D721Med (cell line): ENCODE measurements around the gene RGS2.
A peak's percentile ranks its signal among the peaks of the same experiment; 100 is the strongest.

Source experiments
- DNase-seq: peaks from one replicate; pipeline ENCODE4 v3.0.0; 2011; ENCODE audit warnings: low spot score; ENCODE audit not compliant: insufficient read length
- FAIRE-seq: peaks from 2 replicates; lab custom pipeline; 2011; peaks lifted over from hg19 to GRCh38; lab: Jason Lieb, UNC
- TF ChIP-seq, protein P1 (sequence below): IDR thresholded peaks from 2 replicates; pipeline ENCODE4 v1.5.1; 2012; ENCODE audit warnings: mild to moderate bottlenecking, control low read depth; ENCODE audit not compliant: insufficient read depth; ENCODE audit errors: missing control alignments

RGS2 gene, protein sequence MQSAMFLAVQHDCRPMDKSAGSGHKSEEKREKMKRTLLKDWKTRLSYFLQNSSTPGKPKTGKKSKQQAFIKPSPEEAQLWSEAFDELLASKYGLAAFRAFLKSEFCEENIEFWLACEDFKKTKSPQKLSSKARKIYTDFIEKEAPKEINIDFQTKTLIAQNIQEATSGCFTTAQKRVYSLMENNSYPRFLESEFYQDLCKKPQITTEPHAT

GRCh38 chr1:192808518-192809306 is at the start of gene RGS2:
Gene RGS2, plus strand, starts transcription at chr1:192809039. Its CDS starts 33 bp downstream, at chr1:192809072.
- FAIRE-seq, result no peak
- TF ChIP-seq, protein P1, sequence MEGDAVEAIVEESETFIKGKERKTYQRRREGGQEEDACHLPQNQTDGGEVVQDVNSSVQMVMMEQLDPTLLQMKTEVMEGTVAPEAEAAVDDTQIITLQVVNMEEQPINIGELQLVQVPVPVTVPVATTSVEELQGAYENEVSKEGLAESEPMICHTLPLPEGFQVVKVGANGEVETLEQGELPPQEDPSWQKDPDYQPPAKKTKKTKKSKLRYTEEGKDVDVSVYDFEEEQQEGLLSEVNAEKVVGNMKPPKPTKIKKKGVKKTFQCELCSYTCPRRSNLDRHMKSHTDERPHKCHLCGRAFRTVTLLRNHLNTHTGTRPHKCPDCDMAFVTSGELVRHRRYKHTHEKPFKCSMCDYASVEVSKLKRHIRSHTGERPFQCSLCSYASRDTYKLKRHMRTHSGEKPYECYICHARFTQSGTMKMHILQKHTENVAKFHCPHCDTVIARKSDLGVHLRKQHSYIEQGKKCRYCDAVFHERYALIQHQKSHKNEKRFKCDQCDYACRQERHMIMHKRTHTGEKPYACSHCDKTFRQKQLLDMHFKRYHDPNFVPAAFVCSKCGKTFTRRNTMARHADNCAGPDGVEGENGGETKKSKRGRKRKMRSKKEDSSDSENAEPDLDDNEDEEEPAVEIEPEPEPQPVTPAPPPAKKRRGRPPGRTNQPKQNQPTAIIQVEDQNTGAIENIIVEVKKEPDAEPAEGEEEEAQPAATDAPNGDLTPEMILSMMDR, result peak; percentile 28
- DNase-seq, result peak; percentile 87

GRCh38 chr1:192759104-192759503 is 49.7 kb upstream of the RGS2 start:
- TF ChIP-seq, protein P1, result no peak
- FAIRE-seq (no peak), DNase-seq (no peak)

- TF ChIP-seq, protein P1, result no peak
- DNase-seq (no peak), FAIRE-seq (no peak)
Measured at GRCh38 chr1:192762265-192762664, 46.6 kb upstream of the RGS2 start.

GRCh38 chr1:192763243-192763642 is 45.6 kb upstream of the RGS2 start:
- peak; percentile 46 for FAIRE-seq
- TF ChIP-seq, protein P1, result no peak
- no peak for DNase-seq

GRCh38 chr1:192763756-192764155 is 45.1 kb upstream of the RGS2 start:
- TF ChIP-seq, protein P1, result no peak
- peak; percentile 51 for FAIRE-seq
- no peak for DNase-seq

GRCh38 chr1:192764675-192765074 is 44.2 kb upstream of the RGS2 start:
- FAIRE-seq, result no peak
- no peak for DNase-seq
- TF ChIP-seq, protein P1, result no peak

DNA sequence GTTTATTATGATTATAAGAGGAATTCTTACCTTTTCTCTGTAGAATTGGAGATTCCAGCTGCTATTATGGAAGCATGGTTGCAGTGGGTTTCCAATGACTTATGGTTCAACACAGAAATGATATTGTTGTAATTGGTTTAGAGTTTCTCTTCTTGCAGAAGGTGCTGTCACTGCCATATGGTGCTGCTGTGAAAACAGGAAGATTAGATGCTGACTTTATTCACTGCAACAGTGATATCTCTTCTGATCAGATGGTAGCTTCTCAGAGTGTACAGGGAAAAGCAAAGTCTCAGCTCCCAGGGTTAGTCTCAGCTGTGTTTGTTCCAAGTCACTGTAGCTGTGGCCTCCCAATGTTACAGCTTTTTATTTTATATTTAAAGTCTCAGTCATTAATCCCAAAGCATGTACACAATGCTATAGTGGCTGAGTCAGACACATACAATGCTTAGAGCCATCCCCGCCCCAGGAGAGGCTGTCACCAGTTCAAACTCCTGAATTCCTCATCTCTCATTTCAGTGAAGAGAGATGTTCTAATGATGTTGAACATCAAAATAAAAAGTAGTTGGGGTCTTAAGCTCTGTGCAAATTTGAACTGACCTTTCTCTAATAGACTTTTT is 42.7 kb upstream of the RGS2 start:
- DNase-seq (no peak), FAIRE-seq (peak; percentile 48)
- TF ChIP-seq, protein P1, result no peak
